ENCODE measurements around the gene SFSWAP. TPM values are rescaled to one million over a fixed set of nuclear protein-coding genes. Genes with fewer than 3 reads are reported as not detected.

SFSWAP gene
- total and polyA plus RNA-seq, 2 experiments from 2014 or later = 16.3 to 17.6 TPM

DNA sequence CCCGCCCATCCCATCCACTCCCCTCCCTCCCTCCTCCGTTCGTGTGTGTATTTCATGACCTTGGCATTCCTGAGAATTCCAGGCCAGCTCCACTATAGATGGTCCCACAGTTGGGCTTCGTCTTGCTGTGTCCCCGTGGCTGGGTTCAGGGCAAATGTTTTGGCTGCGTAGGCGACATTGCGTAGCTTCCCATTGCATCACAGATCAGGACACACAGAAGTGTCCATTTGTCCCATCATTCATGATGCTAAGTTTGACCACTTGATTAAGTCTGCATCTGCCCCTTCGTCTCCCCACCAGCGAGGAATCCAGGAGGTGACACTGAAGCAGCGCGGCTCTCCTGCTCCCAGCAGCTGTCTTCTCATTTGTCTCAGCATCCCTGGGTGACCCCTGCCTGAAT, 78.7 kb downstream of the SFSWAP start:
- H3K4me3 ChIP-seq = no peak overlapping the region
- H3K9ac ChIP-seq = no peak overlapping the region
- in situ Hi-C loops (cut with MboI) = no loop called here
- H3K27ac ChIP-seq = no peak overlapping the region
- H3K9me3 ChIP-seq (ENCODE audit: low read depth) = no peaks in the 10 kb centered on the region
- H3K36me3 ChIP-seq (ENCODE audit: low read depth) = peaks cover 19% of the 10 kb centered on the region
- peaks cover 8% of the 10 kb centered on the region; the same call in 1 of the 2 replicates for H3K79me2 ChIP-seq (ENCODE audit: insufficient read depth)
- H3K4me1 ChIP-seq (ENCODE audit: insufficient read depth) = peaks cover 28% of the 10 kb centered on the region
- TF ChIP-seq EZH2 (IDR thresholded peaks at IDR 0.05; ENCODE audit: insufficient read depth, poor library complexity, severe bottlenecking) (no peak), EZH2phosphoT487 (IDR thresholded peaks at IDR 0.05; ENCODE audit: insufficient read depth, low read depth) (no peak)
- WGBS, 2 experiments (ENCODE audit: low coverage in 1 of 2, low lambda C conversion rate in 2 of 2, missing lambda C conversion rate in 2 of 2) = 96 to 99% methylated on average over 11 to 12 of the region's 12 CpGs
- no peaks in the 10 kb centered on the region for H4K20me1 ChIP-seq (ENCODE audit: insufficient read depth)
- H3F3A ChIP-seq (ENCODE audit: insufficient read depth) = peaks cover 25% of the 10 kb centered on the region
- DNase-seq = no peak
- H3K27me3 ChIP-seq (replicated peaks; ENCODE audit: insufficient read depth) = no peaks in the 10 kb centered on the region
- H3K4me2 ChIP-seq (ENCODE audit: unreplicated experiment) = no peak overlapping the region
- no peaks in the 10 kb centered on the region for H3K9me2 ChIP-seq (ENCODE audit: insufficient read depth)
- H2AFZ ChIP-seq = no peak overlapping the region

DNA sequence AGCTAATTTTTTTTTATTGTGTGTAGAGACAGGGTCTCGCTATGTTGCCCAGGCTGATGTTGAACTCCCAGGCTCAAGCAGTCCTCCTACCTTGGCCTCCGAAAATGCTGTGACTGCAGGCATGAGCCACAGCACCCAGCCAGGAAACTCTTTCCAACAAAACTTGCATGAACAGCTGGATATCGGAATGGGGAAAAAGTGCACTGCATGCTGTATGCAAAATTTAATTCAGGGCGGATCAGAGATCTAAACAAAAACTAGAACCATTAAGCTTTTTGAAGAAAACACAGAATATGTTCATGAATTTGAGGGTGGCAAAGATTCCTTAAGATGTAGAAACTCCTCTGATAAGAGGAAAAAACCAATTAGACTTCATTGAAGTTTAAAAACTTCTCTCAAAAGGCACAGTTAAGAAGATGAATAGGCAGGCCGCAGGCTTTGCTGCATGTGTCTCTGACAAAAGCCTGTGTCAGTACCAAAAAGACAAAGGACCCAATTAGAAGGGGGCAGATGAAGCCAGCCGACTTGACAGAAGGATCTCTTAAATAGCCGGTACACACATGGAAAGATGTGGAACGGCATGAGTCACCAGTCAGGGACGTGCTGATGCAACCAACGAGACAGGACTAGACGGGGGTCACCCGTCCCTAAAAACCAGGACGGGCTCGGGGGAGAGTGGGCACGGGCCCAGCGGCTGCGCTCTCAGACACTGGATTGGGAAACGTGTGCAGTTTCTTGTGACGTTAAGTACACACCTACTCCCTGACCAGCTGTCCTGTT, 82.5 kb downstream of the SFSWAP start:
- peak overlapping the region; percentile 37 for H3K9ac ChIP-seq
- H3K9me2 ChIP-seq (ENCODE audit: insufficient read depth) = no peaks in the 10 kb centered on the region
- peaks cover 8% of the 10 kb centered on the region; the same call in 1 of the 2 replicates for H3K79me2 ChIP-seq (ENCODE audit: insufficient read depth)
- in situ Hi-C loops (cut with MboI) = no loop called here
- TF ChIP-seq EZH2phosphoT487 (IDR thresholded peaks at IDR 0.05; ENCODE audit: insufficient read depth, low read depth) (no peak), EZH2 (IDR thresholded peaks at IDR 0.05; ENCODE audit: insufficient read depth, poor library complexity, severe bottlenecking) (no peak)
- no peaks in the 10 kb centered on the region for H3K9me3 ChIP-seq (ENCODE audit: low read depth)
- peak overlapping the region; percentile 61 for H3K27ac ChIP-seq
- no peak overlapping the region for H3K4me3 ChIP-seq
- peaks cover 13% of the 10 kb centered on the region for H3K4me1 ChIP-seq (ENCODE audit: insufficient read depth)
- H3K27me3 ChIP-seq (replicated peaks; ENCODE audit: insufficient read depth) = no peaks in the 10 kb centered on the region
- no peak overlapping the region for H2AFZ ChIP-seq
- H3F3A ChIP-seq (ENCODE audit: insufficient read depth) = peaks cover 12% of the 10 kb centered on the region; the same call in 1 of the 2 replicates
- H4K20me1 ChIP-seq (ENCODE audit: insufficient read depth) = no peaks in the 10 kb centered on the region
- peaks cover 19% of the 10 kb centered on the region for H3K36me3 ChIP-seq (ENCODE audit: low read depth)
- peak; percentile 86 for DNase-seq
- whole genome bisulfite sequencing, 2 experiments (ENCODE audit: low coverage in 1 of 2, low lambda C conversion rate in 2 of 2, missing lambda C conversion rate in 2 of 2) = 22 to 27% methylated on average over 19 of the region's 19 CpGs
- H3K4me2 ChIP-seq (ENCODE audit: unreplicated experiment) = peak overlapping the region; percentile 3

DNA sequence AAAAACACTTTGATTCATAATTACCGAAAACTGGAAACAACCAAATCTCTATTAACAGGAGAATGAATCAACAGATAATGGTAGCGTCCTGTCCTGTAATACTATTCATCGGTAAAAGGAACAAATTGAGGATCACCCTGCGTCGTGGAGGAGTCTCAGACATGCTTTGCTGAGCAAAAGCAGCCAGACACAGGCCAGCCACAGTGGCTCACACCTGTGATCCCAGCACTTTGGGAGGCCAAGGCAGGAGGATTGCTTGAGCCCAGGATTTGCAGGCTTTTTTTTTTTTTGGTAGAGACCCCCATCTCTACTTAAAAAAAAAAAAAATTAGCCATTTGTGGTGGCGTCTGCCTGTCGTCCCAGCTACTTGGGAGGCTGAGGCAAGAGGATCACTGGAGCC, 83.2 kb downstream of the SFSWAP start:
- Histone ChIP-seq H4K20me1 (ENCODE audit: insufficient read depth) (no peaks in the 10 kb centered on the region), H3K4me2 (ENCODE audit: unreplicated experiment) (no peak overlapping the region), H3F3A (ENCODE audit: insufficient read depth) (peaks cover 12% of the 10 kb centered on the region; the same call in 1 of the 2 replicates), H3K79me2 (ENCODE audit: insufficient read depth) (peaks cover 8% of the 10 kb centered on the region; the same call in 1 of the 2 replicates), H3K36me3 (ENCODE audit: low read depth) (peaks cover 19% of the 10 kb centered on the region), H3K9ac (peak overlapping the region; percentile 37; the same call in 1 of the 2 replicates), H3K4me1 (ENCODE audit: insufficient read depth) (peaks cover 13% of the 10 kb centered on the region), H3K9me2 (ENCODE audit: insufficient read depth) (no peaks in the 10 kb centered on the region), H2AFZ (no peak overlapping the region), H3K4me3 (no peak overlapping the region), H3K27me3 (replicated peaks; ENCODE audit: insufficient read depth) (no peaks in the 10 kb centered on the region), H3K27ac (peak overlapping the region; percentile 61), H3K9me3 (ENCODE audit: low read depth) (no peaks in the 10 kb centered on the region)
- no peak for DNase-seq
- no peak for TF ChIP-seq EZH2phosphoT487 (IDR thresholded peaks at IDR 0.05; ENCODE audit: insufficient read depth, low read depth)
- no peak for TF ChIP-seq EZH2 (IDR thresholded peaks at IDR 0.05; ENCODE audit: insufficient read depth, poor library complexity, severe bottlenecking)
- 86 to 94% methylated on average over 7 of the region's 7 CpGs for WGBS, 2 experiments (ENCODE audit: low coverage in 1 of 2, low lambda C conversion rate in 2 of 2, missing lambda C conversion rate in 2 of 2)
- in situ Hi-C loops (cut with MboI) = no loop called here

DNA sequence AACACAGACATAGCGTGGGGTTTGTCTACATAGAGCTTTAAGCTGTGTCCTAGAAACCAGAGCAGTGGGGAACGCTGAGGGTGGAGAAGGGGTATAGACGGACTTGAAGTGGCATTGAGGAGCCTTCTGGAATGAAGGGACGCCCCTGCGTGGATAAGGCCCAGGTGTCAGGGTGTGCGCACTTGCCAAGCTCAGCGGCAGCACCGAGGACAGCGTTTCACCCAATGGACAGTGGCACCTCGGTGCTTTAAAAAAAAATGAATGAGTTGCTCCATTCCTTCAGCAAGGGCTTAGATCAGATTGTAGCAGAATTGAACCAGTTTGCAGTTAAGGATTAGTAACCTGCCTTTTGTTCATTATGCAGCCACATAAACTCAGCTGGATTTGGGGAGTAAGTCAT, 83.7 kb downstream of the SFSWAP start:
- no peak overlapping the region for H3K27ac ChIP-seq
- peaks cover 8% of the 10 kb centered on the region; the same call in 1 of the 2 replicates for H3K79me2 ChIP-seq (ENCODE audit: insufficient read depth)
- H3K9me2 ChIP-seq (ENCODE audit: insufficient read depth) = no peaks in the 10 kb centered on the region
- H3K27me3 ChIP-seq (replicated peaks; ENCODE audit: insufficient read depth) = no peaks in the 10 kb centered on the region
- DNase-seq = no peak
- in situ Hi-C loops (cut with MboI) = no loop called here
- H3K9ac ChIP-seq = no peak overlapping the region
- 93 to 94% methylated on average over 10 of the region's 10 CpGs for WGBS, 2 experiments (ENCODE audit: low coverage in 1 of 2, low lambda C conversion rate in 2 of 2, missing lambda C conversion rate in 2 of 2)
- TF ChIP-seq EZH2 (IDR thresholded peaks at IDR 0.05; ENCODE audit: insufficient read depth, poor library complexity, severe bottlenecking) = no peak
- TF ChIP-seq EZH2phosphoT487 (IDR thresholded peaks at IDR 0.05; ENCODE audit: insufficient read depth, low read depth) = no peak
- H3F3A ChIP-seq (ENCODE audit: insufficient read depth) = peaks cover 12% of the 10 kb centered on the region; the same call in 1 of the 2 replicates
- peaks cover 19% of the 10 kb centered on the region for H3K36me3 ChIP-seq (ENCODE audit: low read depth)
- H3K9me3 ChIP-seq (ENCODE audit: low read depth) = no peaks in the 10 kb centered on the region
- no peak overlapping the region for H3K4me2 ChIP-seq (ENCODE audit: unreplicated experiment)
- H4K20me1 ChIP-seq (ENCODE audit: insufficient read depth) = no peaks in the 10 kb centered on the region
- no peak overlapping the region for H2AFZ ChIP-seq
- no peak overlapping the region for H3K4me3 ChIP-seq
- H3K4me1 ChIP-seq (ENCODE audit: insufficient read depth) = peaks cover 13% of the 10 kb centered on the region

All from GM23248 (cell line).